Pancreas (tissue), 10 donors: ENCODE measurements around the gene KCTD21. TPM values are rescaled to one million over a fixed set of nuclear protein-coding genes. Genes with fewer than 3 reads are reported as not detected.

Experiments
- ATAC-seq, 4 donors: fragments of 200-7000 bp; cut with Tn5 transposase; one replicate each; pipeline versions ENCODE4 v1.8.0 to v1.9.1; 2020; ENCODE audit warnings: mild to moderate bottlenecking in 4 of 4, moderate library complexity in 4 of 4
- DNase-seq, 6 donors: peaks; one replicate each; pipeline ENCODE4 v3.0.0-alpha.2; 2020
- FAIRE-seq: peaks from 2 replicates; lab custom pipeline; 2012; peaks lifted over from hg19 to GRCh38; lab: Jason Lieb, UNC
- H3K27ac ChIP-seq, 4 donors: fragments of 200-600 bp; sonication (generic); 1 replicate in 3 of 4; 2 replicates in 1 of 4; pipeline versions ENCODE4 v1.5.0 to v1.8.0; 2020
- H3K27me3 ChIP-seq, 4 donors: fragments of 200-600 bp; one replicate each; pipeline ENCODE4 v1.8.0; 2021
- H3K36me3 ChIP-seq, 3 donors: fragments of 200-600 bp; sonication (generic) in 1 of 3; one replicate each; pipeline versions ENCODE4 v1.5.0 to v1.8.0; 2020 to 2021
- H3K4me1 ChIP-seq, 3 donors: fragments of 200-600 bp; one replicate each; pipeline ENCODE4 v1.8.0; 2021
- H3K4me3 ChIP-seq, 4 donors: fragments of 200-600 bp; sonication (generic) in 2 of 4; one replicate each; pipeline versions ENCODE4 v1.5.0 to v1.8.0; 2020 to 2021
- H3K9me3 ChIP-seq, 4 donors: fragments of 200-600 bp; one replicate each; pipeline ENCODE4 v1.8.0; 2021
- WGBS, 2 donors: extraction: QIAGEN DNeasy Blood & Tissue Kit; methylation state at CpG; one replicate each; pipeline ENCODE4 v1.1.7; 2013; 5-methylcytosine and 5-hydroxymethylcytosine counted together
- intact Hi-C, 3 donors: fragments of 100-400 bp; cut with DNase I; formaldehyde crosslinking; loops; one replicate each; pipeline versions ENCODE4 v1.11.1 to v1.14.2; 2022
- polyA plus RNA-seq, 2 donors: library from polyadenylated mRNA; stranded (reverse); fragments of 200-250 nt; gene quantifications; one replicate each; pipeline ENCODE4 v1.2.3, GENCODE V29; 2013
- total RNA-seq, 6 donors: library from RNA; stranded (reverse); fragmentation: NEBNext Ultra II Directional in 4 of 6; extraction: Animal tissue kit (Norgen Biotek cat#: 25700) in 4 of 6; gene quantifications; one replicate each; pipeline versions ENCODE4 v1.2.1 to v1.2.4, GENCODE V29; 2021 to 2023
- TF ChIP-seq, protein P1 (sequence below), 4 donors: fragments of 200-600 bp; sonication (generic) in 3 of 4; IDR thresholded peaks; one replicate each; pipeline versions ENCODE4 v1.5.0 to v1.8.0; 2021; ENCODE audit warnings: antibody characterized with exemption in 4 of 4
- donor health status: healthy with polysubstance abuse.
- donor health status: DM: no; HTN: no; CAD: no; lungs with moderate emphysema.
- donor health status: DM: no; HTN: no; CAD: no.
- donor health status: control.
- donor health status: control.
- donor health status: Bipolar disorder and iron deficiency.
- donor health status: DM: yes; HTN: yes; CAD: no.
- donor health status: DM: no; HTN: no; CAD: no.
- donor health status: DM: no; HTN: no; CAD: no.
- donor health status: DM: yes; HTN: yes; CAD: no.

The KCTD21 gene
- total and polyA plus RNA-seq, 8 donors: 1.9 to 4.8 (median 2.7) TPM

DNA sequence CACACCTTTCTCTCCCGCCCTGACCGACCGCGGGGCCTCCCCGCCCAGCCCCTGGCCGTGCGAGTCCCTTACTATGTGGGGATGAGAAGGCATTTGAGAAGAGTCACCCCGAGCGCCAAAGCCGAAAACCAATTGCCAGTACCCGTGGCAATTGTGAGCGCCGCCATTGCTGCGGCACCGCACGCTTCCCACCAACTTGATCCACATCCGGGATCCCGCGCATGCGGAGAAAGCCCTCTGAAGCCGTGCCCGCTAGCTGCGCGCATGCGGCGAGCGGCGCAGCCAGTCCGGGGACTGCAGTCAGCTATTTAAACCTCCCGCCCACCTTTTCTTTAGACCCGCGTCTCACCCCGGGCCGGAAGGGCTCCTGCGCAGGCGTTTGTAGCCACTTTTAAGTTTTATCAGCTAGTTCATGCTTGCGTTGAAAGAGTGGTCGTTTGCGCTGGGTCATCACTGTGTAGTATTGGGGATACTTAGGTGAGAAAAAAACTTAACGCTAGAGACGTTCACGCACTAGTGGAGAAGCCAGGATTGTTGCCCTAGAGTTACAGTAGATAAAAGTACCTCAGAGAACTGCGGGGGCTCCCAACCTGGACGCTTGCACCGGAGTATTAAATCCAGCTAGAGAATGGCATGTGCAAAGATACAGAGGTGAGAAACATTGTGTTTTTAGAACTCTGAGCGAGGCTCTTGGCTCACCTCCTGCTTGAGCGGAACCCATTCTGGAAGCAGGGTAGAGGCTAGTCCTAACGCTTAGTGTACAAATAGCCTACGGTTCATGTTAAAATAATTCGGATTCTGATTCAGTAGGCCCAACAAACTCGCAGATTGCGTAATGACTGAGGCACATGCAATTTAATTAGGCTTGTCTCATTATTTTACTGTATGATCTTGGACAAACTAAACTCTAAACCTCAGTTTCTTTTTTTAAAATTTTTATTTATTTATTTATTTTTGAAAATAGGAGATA lies 48.7 kb downstream of the KCTD21 start, which contains the start of gene ALG8:
Gene ALG8 (minus strand): TSS at position 205 of the 970 bp plus-strand sequence. CDS start 38 bp downstream, at position 167.
- DNase-seq (peak; percentile 93 to 99 (median 96)), FAIRE-seq (no peak), ATAC-seq (peak; percentile 99 to 100 (median 100))
- H3K27ac ChIP-seq: peak within 1 kb of the TSS; percentile 2 to 63 (median 50)
- H3K27me3 ChIP-seq: no peaks in the 10 kb centered on the region
- H3K36me3 ChIP-seq: no peaks in the 10 kb centered on the region
- TF ChIP-seq, protein P1, sequence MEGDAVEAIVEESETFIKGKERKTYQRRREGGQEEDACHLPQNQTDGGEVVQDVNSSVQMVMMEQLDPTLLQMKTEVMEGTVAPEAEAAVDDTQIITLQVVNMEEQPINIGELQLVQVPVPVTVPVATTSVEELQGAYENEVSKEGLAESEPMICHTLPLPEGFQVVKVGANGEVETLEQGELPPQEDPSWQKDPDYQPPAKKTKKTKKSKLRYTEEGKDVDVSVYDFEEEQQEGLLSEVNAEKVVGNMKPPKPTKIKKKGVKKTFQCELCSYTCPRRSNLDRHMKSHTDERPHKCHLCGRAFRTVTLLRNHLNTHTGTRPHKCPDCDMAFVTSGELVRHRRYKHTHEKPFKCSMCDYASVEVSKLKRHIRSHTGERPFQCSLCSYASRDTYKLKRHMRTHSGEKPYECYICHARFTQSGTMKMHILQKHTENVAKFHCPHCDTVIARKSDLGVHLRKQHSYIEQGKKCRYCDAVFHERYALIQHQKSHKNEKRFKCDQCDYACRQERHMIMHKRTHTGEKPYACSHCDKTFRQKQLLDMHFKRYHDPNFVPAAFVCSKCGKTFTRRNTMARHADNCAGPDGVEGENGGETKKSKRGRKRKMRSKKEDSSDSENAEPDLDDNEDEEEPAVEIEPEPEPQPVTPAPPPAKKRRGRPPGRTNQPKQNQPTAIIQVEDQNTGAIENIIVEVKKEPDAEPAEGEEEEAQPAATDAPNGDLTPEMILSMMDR (IDR thresholded peaks at IDR 0.05): no peak
- peak within 1 kb of the TSS; percentile 64 to 82 (median 66) for H3K4me3 ChIP-seq
- H3K4me1 ChIP-seq: peaks cover 0 to 8% (median 0%) of the 10 kb centered on the region in 3 donors
- H3K9me3 ChIP-seq: no peaks in the 10 kb centered on the region
- 2 to 3% methylated on average over 52 of the region's 52 CpGs for WGBS, 2 donors
- intact Hi-C loops: no loop called here

DNA sequence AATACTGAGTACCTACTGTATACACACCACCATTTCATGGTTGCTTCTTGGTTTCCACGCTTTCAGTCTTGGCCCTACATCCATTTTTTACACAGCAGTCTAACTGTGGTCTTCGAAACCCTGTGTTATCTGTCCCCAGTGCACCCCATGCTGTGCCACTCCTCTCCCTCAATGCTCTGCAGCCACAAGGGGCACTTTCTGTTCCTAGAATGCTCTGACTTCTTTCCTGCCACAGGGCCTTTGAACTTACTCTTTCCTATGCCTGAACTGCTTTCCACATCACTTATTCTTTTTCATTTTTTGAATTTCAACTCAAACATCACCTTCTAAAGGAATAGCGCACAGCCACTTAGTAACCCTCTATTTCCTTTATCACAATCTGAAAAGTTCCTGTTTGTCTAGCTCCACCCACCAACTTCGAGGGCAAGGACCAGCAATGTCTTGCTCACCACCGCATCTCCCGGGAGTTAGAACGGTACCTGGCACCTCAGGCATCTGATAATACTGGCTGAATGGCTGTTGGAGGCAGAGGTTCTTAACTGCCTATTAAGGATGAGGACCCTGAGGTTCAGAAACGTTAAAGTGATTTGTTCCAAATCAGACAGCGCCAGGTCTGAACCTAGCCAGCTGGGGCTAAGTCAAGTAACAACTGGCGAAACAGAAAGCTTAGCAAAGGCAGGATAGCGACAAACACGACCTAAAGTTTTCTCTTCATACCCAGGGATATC lies 49.6 kb downstream of the KCTD21 start:
- ATAC-seq: peak; percentile 13 to 25 (median 20)
- FAIRE-seq: no peak
- Histone ChIP-seq H3K4me1 (peaks cover 0 to 8% (median 0%) of the 10 kb centered on the region in 3 donors), H3K27me3 (no peaks in the 10 kb centered on the region), H3K9me3 (no peaks in the 10 kb centered on the region), H3K27ac (peak overlapping the region; percentile 2 to 63 (median 50)), H3K4me3 (peak overlapping the region; percentile 64 to 82 (median 66)), H3K36me3 (no peaks in the 10 kb centered on the region)
- TF ChIP-seq, protein P1 (IDR thresholded peaks at IDR 0.05): no peak
- DNase-seq: peak in 1 of 6 donors; percentile 19
- intact Hi-C loops: no loop called here
- 18% methylated on average over 12 of the region's 12 CpGs for WGBS, 2 donors

DNA sequence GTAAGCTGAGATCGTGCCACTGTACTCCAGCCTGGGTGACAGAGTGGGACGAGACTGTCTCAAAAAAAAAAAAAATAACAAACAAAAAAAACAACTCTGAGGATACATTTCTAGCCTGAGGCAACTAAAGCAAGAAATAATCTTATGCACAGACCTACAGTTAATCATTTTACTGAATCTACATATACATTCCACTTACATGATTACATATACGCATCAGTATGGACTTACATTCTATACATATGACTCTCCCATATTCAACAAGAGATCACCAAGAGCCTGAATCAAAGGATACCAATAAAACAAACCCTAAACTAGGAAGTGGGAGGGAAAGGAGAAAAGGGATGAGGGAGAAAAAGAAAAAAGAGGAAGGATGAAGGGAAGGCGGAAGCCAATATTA lies 50.1 kb downstream of the KCTD21 start:
- Histone ChIP-seq H3K9me3 (no peaks in the 10 kb centered on the region), H3K36me3 (no peaks in the 10 kb centered on the region), H3K4me3 (peak overlapping the region in 1 of 4 donors; percentile 82), H3K27ac (no peak overlapping the region), H3K27me3 (no peaks in the 10 kb centered on the region), H3K4me1 (peaks cover 0 to 8% (median 0%) of the 10 kb centered on the region in 3 donors)
- intact Hi-C loops: no loop called here
- 91 to 95% methylated on average over 4 of the region's 4 CpGs for WGBS, 2 donors
- no peak for FAIRE-seq
- no peak for DNase-seq
- TF ChIP-seq, protein P1 (IDR thresholded peaks at IDR 0.05): no peak
- ATAC-seq: no peak

DNA sequence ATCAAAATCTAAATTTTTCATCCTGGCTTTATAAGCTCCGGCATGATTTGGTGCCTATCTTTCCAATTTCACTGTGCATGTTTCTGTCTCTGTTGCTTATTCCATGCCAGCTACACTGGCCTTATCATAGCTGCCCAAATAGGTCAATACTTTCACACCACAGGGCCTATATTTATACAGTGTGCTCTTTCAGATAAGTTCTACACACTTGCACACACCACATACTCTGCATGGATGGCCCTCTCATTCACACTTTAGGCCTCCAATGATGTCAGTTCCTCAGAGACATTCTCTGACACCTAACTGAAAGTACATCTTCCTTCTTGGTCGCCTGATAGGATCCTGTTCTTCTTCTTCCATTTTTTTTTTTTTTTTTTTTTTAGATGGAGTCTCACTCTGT lies 56.0 kb downstream of the KCTD21 start:
- TF ChIP-seq, protein P1 (IDR thresholded peaks at IDR 0.05): no peak
- no peak for DNase-seq
- H3K4me3 ChIP-seq: no peak overlapping the region
- no peaks in the 10 kb centered on the region for H3K9me3 ChIP-seq
- no peak for FAIRE-seq
- no peak overlapping the region for H3K27ac ChIP-seq
- no peaks in the 10 kb centered on the region for H3K36me3 ChIP-seq
- peak in 2 of 4 donors; percentile 24 to 88 for ATAC-seq
- intact Hi-C loops: no loop called here
- H3K27me3 ChIP-seq: no peaks in the 10 kb centered on the region
- WGBS, 2 donors: 55 to 56% methylated on average over 2 of the region's 2 CpGs
- H3K4me1 ChIP-seq: no peaks in the 10 kb centered on the region
